ENCODE results near the gene TPRX2. TPM values are rescaled to one million over a fixed set of nuclear protein-coding genes. Genes with fewer than 3 reads are reported as not detected.

The TPRX2 gene
- total and polyA plus RNA-seq, 2 donors (not counting 1 experiment from before 2014, with no cell fraction given): not detected

DNA sequence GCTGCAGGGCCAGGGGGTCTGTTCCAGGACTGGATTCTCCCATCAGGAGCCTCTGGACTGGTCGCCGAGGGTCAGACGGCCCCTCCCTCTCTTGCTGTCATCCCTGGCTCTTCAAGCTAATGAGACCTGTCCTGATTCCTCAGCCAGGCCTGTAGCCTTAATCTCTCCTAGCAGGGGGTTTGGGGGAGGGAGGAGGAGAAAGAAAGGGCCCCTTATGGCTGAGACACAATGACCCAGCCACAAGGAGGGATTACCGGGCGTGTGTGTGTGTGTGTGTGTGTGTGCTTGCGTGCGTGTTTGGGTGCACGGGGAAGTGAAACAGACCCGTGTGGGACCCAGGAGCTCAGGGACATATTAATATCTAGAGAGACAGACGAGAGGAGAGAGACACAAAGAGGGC, 39.2 kb upstream of the TPRX2 start:
- Histone ChIP-seq H3K4me3 (ENCODE audit: control extremely low read depth in 1 of 5, extremely low read depth in 1 of 5, insufficient read depth in 1 of 5, low read depth in 2 of 5, low read length in 4 of 5) (no peak overlapping the region), H3K79me2 (ENCODE audit: control insufficient read depth, insufficient read depth, low read length) (no peaks in the 10 kb centered on the region), H3K27ac (ENCODE audit: low read length in 2 of 2) (no peak overlapping the region), H4K20me1 (ENCODE audit: control insufficient read depth, insufficient read depth, low read length, poor library complexity, severe bottlenecking) (no peaks in the 10 kb centered on the region), H3K9me3 (ENCODE audit: control extremely low read depth in 1 of 3, control insufficient read depth in 2 of 3, insufficient read depth in 1 of 3, low read length in 2 of 3) (no peaks in the 10 kb centered on the region), H3K9ac (ENCODE audit: low read length) (no peak overlapping the region), H3K4me2 (replicated peaks; ENCODE audit: low read depth, low read length, poor library complexity, severe bottlenecking) (no peak overlapping the region), H2AFZ (ENCODE audit: insufficient read depth, low read depth, low read length, poor library complexity, severe bottlenecking) (peak overlapping the region; percentile 10), H3K27me3 (replicated peaks in 1 of 4; ENCODE audit: control extremely low read depth in 1 of 4, control insufficient read depth in 3 of 4, insufficient read depth in 4 of 4, low read length in 3 of 4) (peaks cover 0 to 26% (median 4%) of the 10 kb centered on the region in 4 experiments), H3K4me1 (ENCODE audit: control insufficient read depth in 2 of 2, insufficient read depth in 2 of 2, low read length in 2 of 2) (peaks cover 8 to 10% of the 10 kb centered on the region in 2 donors), H3K36me3 (replicated peaks in 1 of 2; ENCODE audit: control extremely low read depth in 1 of 2, control insufficient read depth in 1 of 2, extremely low read depth in 1 of 2, insufficient read depth in 2 of 2, low read length in 1 of 2) (no peaks in the 10 kb centered on the region)
- H3K4me3 Mint-ChIP-seq: no peak overlapping the region
- peaks cover 4% of the 10 kb centered on the region for H3K4me1 Mint-ChIP-seq
- intact Hi-C loops (cut with micrococcal nuclease): no loop called here
- no peak for TF ChIP-seq EZH2 (IDR thresholded peaks at IDR 0.05; ENCODE audit: borderline replicate concordance, insufficient read depth, low read depth, low read length, poor library complexity, severe bottlenecking)
- TF ChIP-seq CTCF (IDR thresholded peaks at IDR 0.05): no peak
- ATAC-seq (ENCODE audit: low read depth) (no peak), DNase-seq (peak; percentile 44)
- H3K27ac Mint-ChIP-seq: no peak overlapping the region
- 7% methylated on average over 7 of the region's 10 CpGs for WGBS (ENCODE audit: insufficient coverage)
- peaks cover 43% of the 10 kb centered on the region for H3K27me3 Mint-ChIP-seq
- ChIA-PET CTCF (no interaction called here), POLR2A (no interaction called here)
- H3K9me3 Mint-ChIP-seq (ENCODE audit: insufficient read depth): no peaks in the 10 kb centered on the region

DNA sequence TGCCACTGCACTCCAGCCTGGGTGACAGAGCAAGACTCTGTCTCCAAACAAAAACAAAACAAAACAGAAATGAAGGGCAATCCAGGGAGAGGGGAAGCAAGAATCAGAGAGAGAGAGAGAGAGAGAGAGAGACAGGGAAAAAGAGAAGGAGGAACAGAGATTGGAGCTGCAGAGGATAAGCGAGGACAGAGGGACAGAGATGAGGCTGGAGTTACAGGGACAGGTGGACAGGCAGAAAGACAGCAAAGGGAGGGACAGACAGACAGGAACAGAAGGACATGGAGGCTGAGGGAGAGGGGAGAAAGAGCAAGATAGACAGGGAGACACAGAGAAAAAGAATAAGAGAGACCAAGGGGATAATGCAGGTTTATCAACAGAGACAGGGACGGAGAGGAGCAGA, 38.6 kb upstream of the TPRX2 start:
- H4K20me1 ChIP-seq (ENCODE audit: control insufficient read depth, insufficient read depth, low read length, poor library complexity, severe bottlenecking): no peaks in the 10 kb centered on the region
- POLR2A ChIA-PET: no interaction called here
- no peak for TF ChIP-seq EZH2 (IDR thresholded peaks at IDR 0.05; ENCODE audit: borderline replicate concordance, insufficient read depth, low read depth, low read length, poor library complexity, severe bottlenecking)
- no peak for TF ChIP-seq CTCF (IDR thresholded peaks at IDR 0.05)
- Mint-ChIP-seq H3K27ac (no peak overlapping the region), H3K4me1 (peaks cover 4% of the 10 kb centered on the region), H3K9me3 (ENCODE audit: insufficient read depth) (no peaks in the 10 kb centered on the region), H3K27me3 (peaks cover 43% of the 10 kb centered on the region), H3K4me3 (no peak overlapping the region)
- DNase-seq: no peak
- ATAC-seq (ENCODE audit: low read depth): no peak
- no peak overlapping the region for H3K9ac ChIP-seq (ENCODE audit: low read length)
- CTCF ChIA-PET: interaction anchor here (1.0 kb wide), 1 partner anchor 49 kb away, joined by 3 read pairs; no protein-coding TSS in a partner anchor
- H3K4me2 ChIP-seq (replicated peaks; ENCODE audit: low read depth, low read length, poor library complexity, severe bottlenecking): no peak overlapping the region
- H3K4me3 ChIP-seq (ENCODE audit: control extremely low read depth in 1 of 5, extremely low read depth in 1 of 5, insufficient read depth in 1 of 5, low read depth in 2 of 5, low read length in 4 of 5): no peak overlapping the region
- no peaks in the 10 kb centered on the region for H3K9me3 ChIP-seq (ENCODE audit: control extremely low read depth in 1 of 3, control insufficient read depth in 2 of 3, insufficient read depth in 1 of 3, low read length in 2 of 3)
- no peaks in the 10 kb centered on the region for H3K36me3 ChIP-seq (replicated peaks in 1 of 2; ENCODE audit: control extremely low read depth in 1 of 2, control insufficient read depth in 1 of 2, extremely low read depth in 1 of 2, insufficient read depth in 2 of 2, low read length in 1 of 2)
- intact Hi-C loops (cut with micrococcal nuclease): no loop called here
- H3K4me1 ChIP-seq (ENCODE audit: control insufficient read depth in 2 of 2, insufficient read depth in 2 of 2, low read length in 2 of 2): peaks cover 8 to 10% of the 10 kb centered on the region in 2 donors
- no peaks in the 10 kb centered on the region for H3K79me2 ChIP-seq (ENCODE audit: control insufficient read depth, insufficient read depth, low read length)
- H3K27ac ChIP-seq (ENCODE audit: low read length in 2 of 2): no peak overlapping the region
- H3K27me3 ChIP-seq (replicated peaks in 1 of 4; ENCODE audit: control extremely low read depth in 1 of 4, control insufficient read depth in 3 of 4, insufficient read depth in 4 of 4, low read length in 3 of 4): peaks cover 0 to 26% (median 4%) of the 10 kb centered on the region in 4 experiments
- H2AFZ ChIP-seq (ENCODE audit: insufficient read depth, low read depth, low read length, poor library complexity, severe bottlenecking): peak overlapping the region; percentile 10
- WGBS (ENCODE audit: insufficient coverage): 75% methylated on average over 2 of the region's 2 CpGs
